Liver (tissue), 9 donors: ENCODE measurements around the gene AFAP1L2. TPM values are rescaled to one million over a fixed set of nuclear protein-coding genes. Genes with fewer than 3 reads are reported as not detected.

Experiments
- DNase-seq: peaks from one replicate; pipeline ENCODE4 v3.0.0-alpha.2; 2017; ENCODE audit warnings: low spot score
- H3K27ac ChIP-seq, 2 donors: one replicate each; pipeline ENCODE4 v1.7.0; 2013; ENCODE audit warnings: inconsistent platforms in 2 of 2, low read length in 2 of 2, control low read depth in 1 of 2, low read depth in 1 of 2, mild to moderate bottlenecking in 1 of 2
- H3K27me3 ChIP-seq, 4 donors: one replicate each; pipeline versions ENCODE4 v1.6.1 to v1.7.0; 2013; ENCODE audit warnings: low read length in 3 of 4, inconsistent platforms in 1 of 4, mild to moderate bottlenecking in 1 of 4, moderate library complexity in 1 of 4; ENCODE audit not compliant: control insufficient read depth in 4 of 4, insufficient read depth in 4 of 4
- H3K36me3 ChIP-seq, 4 donors: one replicate each; pipeline versions ENCODE4 v1.6.1 to v1.7.0; 2013; ENCODE audit warnings: low read length in 3 of 4, mild to moderate bottlenecking in 3 of 4, low read depth in 1 of 4, moderate library complexity in 1 of 4; ENCODE audit not compliant: control insufficient read depth in 4 of 4, insufficient read depth in 3 of 4
- H3K4me1 ChIP-seq, 4 donors: one replicate each; pipeline versions ENCODE4 v1.6.1 to v1.7.0; 2013; ENCODE audit warnings: low read length in 3 of 4, mild to moderate bottlenecking in 3 of 4, moderate library complexity in 1 of 4; ENCODE audit not compliant: control insufficient read depth in 4 of 4, insufficient read depth in 4 of 4
- H3K4me3 ChIP-seq, 3 donors: one replicate each; pipeline versions ENCODE4 v1.6.1 to v1.7.0; 2013; ENCODE audit warnings: low read length in 3 of 3, control low read depth in 1 of 3, low read depth in 1 of 3, mild to moderate bottlenecking in 1 of 3
- H3K9ac ChIP-seq, 2 donors: one replicate each; pipeline ENCODE4 v1.7.0; 2013; ENCODE audit warnings: low read length in 2 of 2, mild to moderate bottlenecking in 2 of 2, moderate library complexity in 2 of 2, control low read depth in 1 of 2, low read depth in 1 of 2
- H3K9me3 ChIP-seq, 4 donors: one replicate each; pipeline versions ENCODE4 v1.6.1 to v1.7.0; 2013; ENCODE audit warnings: low read length in 3 of 4; ENCODE audit not compliant: control insufficient read depth in 4 of 4
- EGR1 ChIP-seq, 2 donors: IDR thresholded peaks; 2 replicates each; pipeline ENCODE4 v1.6.1; 2016 to 2018; ENCODE audit warnings: antibody characterized with exemption in 2 of 2, low read depth in 2 of 2
- FOXA1 ChIP-seq: IDR thresholded peaks from 2 replicates; pipeline ENCODE4 v1.6.1; 2016; ENCODE audit warnings: antibody characterized with exemption
- FOXA2 ChIP-seq: IDR thresholded peaks from 2 replicates; pipeline ENCODE4 v1.6.1; 2016; ENCODE audit warnings: antibody characterized with exemption
- GABPA ChIP-seq, 2 donors: IDR thresholded peaks in 1 of 2; conservative IDR thresholded peaks in 1 of 2; 2 replicates each; pipeline ENCODE4 v1.6.1; 2016; ENCODE audit warnings: antibody characterized with exemption in 2 of 2, mild to moderate bottlenecking in 1 of 2, moderate library complexity in 1 of 2
- HNF4A ChIP-seq, 2 donors: conservative IDR thresholded peaks; 2 replicates each; pipeline ENCODE4 v1.6.1; 2016; ENCODE audit warnings: antibody characterized with exemption in 2 of 2, mild to moderate bottlenecking in 2 of 2
- HNF4G ChIP-seq: IDR thresholded peaks from 2 replicates; pipeline ENCODE4 v1.6.1; 2016; ENCODE audit warnings: antibody characterized with exemption
- JUND ChIP-seq, 2 donors: IDR thresholded peaks; 2 replicates each; pipeline ENCODE4 v1.6.1; 2016; ENCODE audit warnings: antibody characterized with exemption in 2 of 2
- NR2F2 ChIP-seq: IDR thresholded peaks from 2 replicates; pipeline ENCODE4 v1.6.1; 2016; ENCODE audit warnings: antibody characterized with exemption
- RAD21 ChIP-seq, 2 donors: IDR thresholded peaks; 2 replicates each; pipeline ENCODE4 v1.6.1; 2016; ENCODE audit warnings: antibody characterized with exemption in 2 of 2, mild to moderate bottlenecking in 2 of 2
- RXRA ChIP-seq, 2 donors: IDR thresholded peaks; 2 replicates each; pipeline ENCODE4 v1.6.1; 2017 to 2018; ENCODE audit warnings: antibody characterized with exemption in 2 of 2, mild to moderate bottlenecking in 1 of 2
- SP1 ChIP-seq: IDR thresholded peaks from 2 replicates; pipeline ENCODE4 v1.6.1; 2018; ENCODE audit warnings: antibody characterized with exemption, mild to moderate bottlenecking
- TAF1 ChIP-seq: conservative IDR thresholded peaks from 2 replicates; pipeline ENCODE4 v1.6.1; 2016; ENCODE audit warnings: antibody characterized with exemption, mild to moderate bottlenecking
- YY1 ChIP-seq: IDR thresholded peaks from 2 replicates; pipeline ENCODE4 v1.6.1; 2016; ENCODE audit warnings: antibody characterized with exemption, mild to moderate bottlenecking
- WGBS: extraction: QIAGEN DNeasy Blood & Tissue Kit; methylation state at CpG from one replicate; pipeline ENCODE4 v1.1.7; 2013; 5-methylcytosine and 5-hydroxymethylcytosine counted together
- polyA plus RNA-seq, 2 donors: library from polyadenylated mRNA; stranded (reverse) in 1 of 2; unstranded in 1 of 2; fragments of 200-250 nt in 1 of 2; fragments of >200 nt in 1 of 2; fragmentation: Nextera tagmentation in 1 of 2; extraction: Ambion mirVana in 1 of 2; gene quantifications; one replicate each; pipeline versions ENCODE4 v1.2.1 to v1.2.3, GENCODE V29; 2013 to 2015
- total RNA-seq, 2 donors: library from RNA; depleted of rRNA; stranded (reverse); fragments of >200 nt; gene quantifications; one replicate each; pipeline ENCODE4 v1.2.3, GENCODE V29; 2014
- TF ChIP-seq, protein P1 (sequence below): IDR thresholded peaks from 2 replicates; pipeline ENCODE4 v1.6.1; 2016; ENCODE audit warnings: antibody characterized with exemption
- TF ChIP-seq, protein P2 (sequence below): IDR thresholded peaks from 2 replicates; pipeline ENCODE4 v1.6.1; 2016; ENCODE audit warnings: antibody characterized with exemption
- TF ChIP-seq, protein P3 (sequence below): IDR thresholded peaks from 2 replicates; pipeline ENCODE4 v1.6.1; 2016; ENCODE audit warnings: antibody characterized with exemption, mild to moderate bottlenecking
- TF ChIP-seq, protein P4 (sequence below): IDR thresholded peaks from 2 replicates; pipeline ENCODE4 v1.6.1; 2016; ENCODE audit warnings: antibody characterized with exemption
- TF ChIP-seq, protein P5 (sequence below): fragments of 150-350 bp; IDR thresholded peaks from 2 replicates; pipeline ENCODE4 v1.5.1; 2017; ENCODE audit warnings: improper control_type of control experiment, low read depth, low read length; ENCODE audit not compliant: missing input control
- donor health status: healthy.
- donor health status: healthy.
- donor health status: healthy.
- donor health status: healthy.
- donor health status: healthy.

AFAP1L2 gene
- total and polyA plus RNA-seq, 4 donors = 0.53 to 1.8 (median 1.3) TPM

DNA sequence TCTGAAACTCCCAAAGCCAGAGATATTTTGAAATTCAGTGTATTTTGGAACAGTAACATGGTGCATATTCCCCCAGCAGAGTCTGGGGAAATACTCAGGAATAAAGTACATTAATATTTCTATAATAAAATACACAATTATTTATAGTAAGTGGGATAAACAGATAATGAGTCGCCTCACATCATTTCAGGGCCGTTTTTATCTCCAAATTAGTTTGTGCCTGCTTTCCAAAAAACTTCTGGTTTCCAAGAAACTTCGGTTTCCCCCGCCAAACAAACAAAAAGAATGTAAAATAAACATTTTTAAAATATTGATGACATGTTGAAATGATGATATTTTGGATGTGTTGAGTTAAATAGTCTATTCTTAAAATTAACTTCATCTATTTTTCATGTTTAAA lies 48.2 kb downstream of the AFAP1L2 start:
- no peak overlapping the region for H3K27ac ChIP-seq
- 69% methylated on average over 4 of the region's 4 CpGs for WGBS
- H3K36me3 ChIP-seq = no peaks in the 10 kb centered on the region
- H3K4me1 ChIP-seq = no peaks in the 10 kb centered on the region
- TF ChIP-seq, protein P1, sequence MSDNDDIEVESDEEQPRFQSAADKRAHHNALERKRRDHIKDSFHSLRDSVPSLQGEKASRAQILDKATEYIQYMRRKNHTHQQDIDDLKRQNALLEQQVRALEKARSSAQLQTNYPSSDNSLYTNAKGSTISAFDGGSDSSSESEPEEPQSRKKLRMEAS = no peak
- TF ChIP-seq RXRA (IDR thresholded peaks at IDR 0.05) (no peak), SP1 (no peak), HNF4A (conservative IDR thresholded peaks at IDR 0.05) (no peak), RAD21 (IDR thresholded peaks at IDR 0.05) (no peak), TAF1 (no peak), GABPA (IDR thresholded peaks at IDR 0.05 in 1 of 2, conservative IDR thresholded peaks at IDR 0.05 in 1 of 2) (no peak), HNF4G (no peak)
- TF ChIP-seq, protein P2, sequence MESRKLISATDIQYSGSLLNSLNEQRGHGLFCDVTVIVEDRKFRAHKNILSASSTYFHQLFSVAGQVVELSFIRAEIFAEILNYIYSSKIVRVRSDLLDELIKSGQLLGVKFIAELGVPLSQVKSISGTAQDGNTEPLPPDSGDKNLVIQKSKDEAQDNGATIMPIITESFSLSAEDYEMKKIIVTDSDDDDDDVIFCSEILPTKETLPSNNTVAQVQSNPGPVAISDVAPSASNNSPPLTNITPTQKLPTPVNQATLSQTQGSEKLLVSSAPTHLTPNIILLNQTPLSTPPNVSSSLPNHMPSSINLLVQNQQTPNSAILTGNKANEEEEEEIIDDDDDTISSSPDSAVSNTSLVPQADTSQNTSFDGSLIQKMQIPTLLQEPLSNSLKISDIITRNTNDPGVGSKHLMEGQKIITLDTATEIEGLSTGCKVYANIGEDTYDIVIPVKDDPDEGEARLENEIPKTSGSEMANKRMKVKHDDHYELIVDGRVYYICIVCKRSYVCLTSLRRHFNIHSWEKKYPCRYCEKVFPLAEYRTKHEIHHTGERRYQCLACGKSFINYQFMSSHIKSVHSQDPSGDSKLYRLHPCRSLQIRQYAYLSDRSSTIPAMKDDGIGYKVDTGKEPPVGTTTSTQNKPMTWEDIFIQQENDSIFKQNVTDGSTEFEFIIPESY = no peak
- no peak for DNase-seq
- H3K9me3 ChIP-seq = no peaks in the 10 kb centered on the region
- peaks cover 0 to 2% (median 0%) of the 10 kb centered on the region in 4 donors for H3K27me3 ChIP-seq
- no peak overlapping the region for H3K4me3 ChIP-seq
- no peak overlapping the region for H3K9ac ChIP-seq

DNA sequence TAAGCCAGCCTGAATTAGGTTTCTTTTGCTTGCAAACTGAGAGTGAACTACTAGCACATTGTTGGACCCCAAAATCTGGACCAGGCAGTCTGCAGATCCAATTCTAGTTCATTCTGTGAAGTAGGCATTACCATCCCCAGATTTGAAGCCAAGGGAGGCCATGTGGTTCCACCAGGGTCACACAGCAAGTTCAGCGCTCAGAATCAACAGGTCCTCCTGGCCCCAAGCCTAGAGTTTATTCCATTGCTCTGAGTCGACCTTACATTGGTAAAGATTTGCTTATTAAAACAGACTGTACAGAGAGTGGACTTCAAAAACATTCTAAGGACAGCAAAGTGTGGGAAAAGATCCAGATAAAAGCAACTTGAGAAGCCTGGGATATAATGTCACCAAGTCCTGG lies 50.9 kb downstream of the AFAP1L2 start:
- Histone ChIP-seq H3K9me3 (no peaks in the 10 kb centered on the region), H3K4me1 (no peaks in the 10 kb centered on the region), H3K27ac (no peak overlapping the region), H3K9ac (no peak overlapping the region), H3K36me3 (no peaks in the 10 kb centered on the region), H3K4me3 (no peak overlapping the region), H3K27me3 (no peaks in the 10 kb centered on the region)
- no peak for DNase-seq
- TF ChIP-seq FOXA1 (no peak), SP1 (no peak), GABPA (IDR thresholded peaks at IDR 0.05 in 1 of 2, conservative IDR thresholded peaks at IDR 0.05 in 1 of 2) (no peak), TAF1 (no peak), HNF4G (no peak), EGR1 (IDR thresholded peaks at IDR 0.05; ENCODE audit: low read depth in 2 of 2) (no peak), HNF4A (conservative IDR thresholded peaks at IDR 0.05) (no peak), YY1 (no peak), JUND (IDR thresholded peaks at IDR 0.05) (no peak), RAD21 (IDR thresholded peaks at IDR 0.05) (no peak), RXRA (IDR thresholded peaks at IDR 0.05) (no peak), NR2F2 (no peak), FOXA2 (no peak)
- TF ChIP-seq, protein P3, sequence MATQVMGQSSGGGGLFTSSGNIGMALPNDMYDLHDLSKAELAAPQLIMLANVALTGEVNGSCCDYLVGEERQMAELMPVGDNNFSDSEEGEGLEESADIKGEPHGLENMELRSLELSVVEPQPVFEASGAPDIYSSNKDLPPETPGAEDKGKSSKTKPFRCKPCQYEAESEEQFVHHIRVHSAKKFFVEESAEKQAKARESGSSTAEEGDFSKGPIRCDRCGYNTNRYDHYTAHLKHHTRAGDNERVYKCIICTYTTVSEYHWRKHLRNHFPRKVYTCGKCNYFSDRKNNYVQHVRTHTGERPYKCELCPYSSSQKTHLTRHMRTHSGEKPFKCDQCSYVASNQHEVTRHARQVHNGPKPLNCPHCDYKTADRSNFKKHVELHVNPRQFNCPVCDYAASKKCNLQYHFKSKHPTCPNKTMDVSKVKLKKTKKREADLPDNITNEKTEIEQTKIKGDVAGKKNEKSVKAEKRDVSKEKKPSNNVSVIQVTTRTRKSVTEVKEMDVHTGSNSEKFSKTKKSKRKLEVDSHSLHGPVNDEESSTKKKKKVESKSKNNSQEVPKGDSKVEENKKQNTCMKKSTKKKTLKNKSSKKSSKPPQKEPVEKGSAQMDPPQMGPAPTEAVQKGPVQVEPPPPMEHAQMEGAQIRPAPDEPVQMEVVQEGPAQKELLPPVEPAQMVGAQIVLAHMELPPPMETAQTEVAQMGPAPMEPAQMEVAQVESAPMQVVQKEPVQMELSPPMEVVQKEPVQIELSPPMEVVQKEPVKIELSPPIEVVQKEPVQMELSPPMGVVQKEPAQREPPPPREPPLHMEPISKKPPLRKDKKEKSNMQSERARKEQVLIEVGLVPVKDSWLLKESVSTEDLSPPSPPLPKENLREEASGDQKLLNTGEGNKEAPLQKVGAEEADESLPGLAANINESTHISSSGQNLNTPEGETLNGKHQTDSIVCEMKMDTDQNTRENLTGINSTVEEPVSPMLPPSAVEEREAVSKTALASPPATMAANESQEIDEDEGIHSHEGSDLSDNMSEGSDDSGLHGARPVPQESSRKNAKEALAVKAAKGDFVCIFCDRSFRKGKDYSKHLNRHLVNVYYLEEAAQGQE = no peak
- TF ChIP-seq, protein P4, sequence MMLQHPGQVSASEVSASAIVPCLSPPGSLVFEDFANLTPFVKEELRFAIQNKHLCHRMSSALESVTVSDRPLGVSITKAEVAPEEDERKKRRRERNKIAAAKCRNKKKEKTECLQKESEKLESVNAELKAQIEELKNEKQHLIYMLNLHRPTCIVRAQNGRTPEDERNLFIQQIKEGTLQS = no peak
- TF ChIP-seq, protein P1 = no peak
- TF ChIP-seq, protein P2 = no peak
- TF ChIP-seq, protein P5, sequence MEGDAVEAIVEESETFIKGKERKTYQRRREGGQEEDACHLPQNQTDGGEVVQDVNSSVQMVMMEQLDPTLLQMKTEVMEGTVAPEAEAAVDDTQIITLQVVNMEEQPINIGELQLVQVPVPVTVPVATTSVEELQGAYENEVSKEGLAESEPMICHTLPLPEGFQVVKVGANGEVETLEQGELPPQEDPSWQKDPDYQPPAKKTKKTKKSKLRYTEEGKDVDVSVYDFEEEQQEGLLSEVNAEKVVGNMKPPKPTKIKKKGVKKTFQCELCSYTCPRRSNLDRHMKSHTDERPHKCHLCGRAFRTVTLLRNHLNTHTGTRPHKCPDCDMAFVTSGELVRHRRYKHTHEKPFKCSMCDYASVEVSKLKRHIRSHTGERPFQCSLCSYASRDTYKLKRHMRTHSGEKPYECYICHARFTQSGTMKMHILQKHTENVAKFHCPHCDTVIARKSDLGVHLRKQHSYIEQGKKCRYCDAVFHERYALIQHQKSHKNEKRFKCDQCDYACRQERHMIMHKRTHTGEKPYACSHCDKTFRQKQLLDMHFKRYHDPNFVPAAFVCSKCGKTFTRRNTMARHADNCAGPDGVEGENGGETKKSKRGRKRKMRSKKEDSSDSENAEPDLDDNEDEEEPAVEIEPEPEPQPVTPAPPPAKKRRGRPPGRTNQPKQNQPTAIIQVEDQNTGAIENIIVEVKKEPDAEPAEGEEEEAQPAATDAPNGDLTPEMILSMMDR = no peak
- 51% methylated on average over 2 of the region's 2 CpGs for WGBS
